Activated CD4-positive, alpha-beta T cell treated with anti-CD3 and anti-CD28 coated beads, Interleukin-2, amount 50 U/mL, for 16 hours (primary cell): ENCODE results near the gene CHST9.

Source experiments
- DNase-seq: peaks from one replicate; pipeline ENCODE4 v3.0.0-alpha.2; 2020

Gene CHST9

GRCh38 chr18:26926066-26926675 is 258.9 kb downstream of the CHST9 start:
- no peak for DNase-seq

- DNase-seq: no peak
Observed at GRCh38 chr18:26925313-26925712, 259.8 kb downstream of the CHST9 start.

GRCh38 chr18:26922313-26922712 is 262.8 kb downstream of the CHST9 start:
- no peak for DNase-seq

- DNase-seq: no peak
Observed at GRCh38 chr18:26920644-26921043, 264.5 kb downstream of the CHST9 start.

GRCh38 chr18:26919627-26920026 is 265.5 kb downstream of the CHST9 start:
- no peak for DNase-seq

GRCh38 chr18:26919201-26919600 is 265.9 kb downstream of the CHST9 start:
- DNase-seq: no peak

- no peak for DNase-seq
Observed at GRCh38 chr18:26911840-26912239, 273.3 kb downstream of the CHST9 start.

- DNase-seq: no peak
Observed at GRCh38 chr18:26909599-26910290, 275.4 kb downstream of the CHST9 start.

GRCh38 chr18:26908906-26909305 is 276.2 kb downstream of the CHST9 start:
- no peak for DNase-seq

- DNase-seq: no peak
Observed at GRCh38 chr18:26902291-26902690, 282.8 kb downstream of the CHST9 start.

- DNase-seq: no peak
Observed at GRCh38 chr18:26901020-26901419, 284.1 kb downstream of the CHST9 start.

- DNase-seq: no peak
Observed at GRCh38 chr18:26894426-26894825, 290.7 kb downstream of the CHST9 start.

GRCh38 chr18:26893996-26894395 is 291.1 kb downstream of the CHST9 start:
- no peak for DNase-seq

- no peak for DNase-seq
Observed at GRCh38 chr18:26888259-26888658, 296.8 kb downstream of the CHST9 start.

GRCh38 chr18:26875040-26875654 is 310.0 kb downstream of the CHST9 start:
- DNase-seq: no peak

GRCh38 chr18:26874283-26874682 is 310.8 kb downstream of the CHST9 start:
- no peak for DNase-seq

- no peak for DNase-seq
Observed at GRCh38 chr18:26869640-26870039, 315.5 kb downstream of the CHST9 start.

GRCh38 chr18:26868968-26869586 is 316.0 kb downstream of the CHST9 start:
- DNase-seq: no peak

- no peak for DNase-seq
Observed at GRCh38 chr18:26867471-26867870, 317.6 kb downstream of the CHST9 start.

GRCh38 chr18:26865557-26865956 is 319.6 kb downstream of the CHST9 start, which contains the start of gene AQP4:
Gene AQP4 (minus strand): TSS chr18:26865707. CDS start chr18:26865689, 18 bp downstream.
- DNase-seq: no peak

- DNase-seq: no peak
Observed at GRCh38 chr18:26864658-26865057, 320.4 kb downstream of the CHST9 start.

GRCh38 chr18:26863921-26864497 is 321.1 kb downstream of the CHST9 start:
- no peak for DNase-seq

- no peak for DNase-seq
Observed at GRCh38 chr18:26863122-26863879, 321.8 kb downstream of the CHST9 start.
